Loucy (cell line): Measurements from ENCODE around the gene AIRE.

Experiments used
- H2AFZ ChIP-seq: fragments of 200-600 bp; sonication (generic); 2 replicates; pipeline ENCODE4 v1.6.0; 2016; ENCODE audit warnings: antibody characterized with exemption, mild to moderate bottlenecking, low read length, moderate library complexity
- H3F3A ChIP-seq: fragments of 200-600 bp; 2 replicates; pipeline ENCODE4 v1.6.0; 2016; ENCODE audit warnings: antibody characterized with exemption, low read depth, mild to moderate bottlenecking
- H3K27me3 ChIP-seq: fragments of 200-600 bp; sonication (generic); 2 replicates; pipeline ENCODE4 v1.6.1; 2014; ENCODE audit warnings: low read length, mild to moderate bottlenecking; ENCODE audit not compliant: insufficient read depth, poor library complexity, severe bottlenecking
- H3K36me3 ChIP-seq: fragments of 200-600 bp; sonication (generic); 2 replicates; pipeline ENCODE4 v1.6.1; 2016; ENCODE audit warnings: low read length; ENCODE audit not compliant: insufficient read depth
- H3K4me1 ChIP-seq: fragments of 200-600 bp; sonication (generic); 2 replicates; pipeline ENCODE4 v1.5.1; 2014; ENCODE audit warnings: low read length, mild to moderate bottlenecking; ENCODE audit not compliant: insufficient read depth, poor library complexity, severe bottlenecking
- H3K4me2 ChIP-seq: fragments of 200-600 bp; sonication (generic); 2 replicates; pipeline ENCODE4 v1.6.0; 2014; ENCODE audit warnings: antibody characterized with exemption, low read length, low read depth, mild to moderate bottlenecking; ENCODE audit not compliant: poor library complexity, severe bottlenecking
- H3K4me3 ChIP-seq: fragments of 200-600 bp; sonication (generic); 2 replicates; pipeline ENCODE4 v1.5.1; 2014; ENCODE audit warnings: low read length, mild to moderate bottlenecking, mixed read lengths; ENCODE audit not compliant: poor library complexity, severe bottlenecking
- H3K79me2 ChIP-seq: fragments of 200-600 bp; sonication (generic); 2 replicates; pipeline ENCODE4 v1.6.1; 2014; ENCODE audit warnings: low read length; ENCODE audit not compliant: insufficient read depth
- H3K9ac ChIP-seq: fragments of 200-600 bp; sonication (generic); 2 replicates; pipeline ENCODE4 v1.6.0; 2014; ENCODE audit warnings: mild to moderate bottlenecking, low read depth, low read length, moderate library complexity; ENCODE audit not compliant: poor library complexity, severe bottlenecking
- H3K9me2 ChIP-seq: fragments of 200-600 bp; sonication (generic); replicated peaks from 2 replicates; pipeline ENCODE4 v1.6.1; 2016; ENCODE audit warnings: low read depth, low read length, mixed read lengths
- H3K9me3 ChIP-seq: fragments of 200-600 bp; sonication (generic); 2 replicates; pipeline ENCODE4 v1.6.1; 2014; ENCODE audit warnings: mild to moderate bottlenecking, antibody characterized with exemption, low read length, low read depth; ENCODE audit not compliant: insufficient read depth
- H4K20me1 ChIP-seq: fragments of 200-600 bp; sonication (generic); 2 replicates; pipeline ENCODE4 v1.6.0; 2014; ENCODE audit warnings: antibody characterized with exemption, low read length, mild to moderate bottlenecking; ENCODE audit not compliant: insufficient read depth, poor library complexity, severe bottlenecking
- CTCF ChIP-seq: fragments of 200-600 bp; sonication (generic); conservative IDR thresholded peaks from 2 replicates; pipeline ENCODE4 v1.5.1; 2014; ENCODE audit warnings: mild to moderate bottlenecking, antibody characterized with exemption, low read length
- EZH2phosphoT487 ChIP-seq: fragments of 200-600 bp; IDR thresholded peaks from 2 replicates; pipeline ENCODE4 v1.6.1; 2018; ENCODE audit warnings: antibody characterized with exemption, mild to moderate bottlenecking, moderate library complexity, borderline replicate concordance

The AIRE gene

GRCh38 chr21:44259082-44259705 is 26.5 kb upstream of the AIRE start:
- no peak overlapping the region for H3K4me3 ChIP-seq
- H3K9ac ChIP-seq: no peak overlapping the region
- no peak overlapping the region for H2AFZ ChIP-seq
- H3K9me2 ChIP-seq: no peaks in the 10 kb centered on the region
- TF ChIP-seq EZH2phosphoT487 (no peak), CTCF (no peak)
- H3K4me2 ChIP-seq: no peak overlapping the region
- H3K36me3 ChIP-seq: no peaks in the 10 kb centered on the region
- H3K4me1 ChIP-seq: no peaks in the 10 kb centered on the region
- H3F3A ChIP-seq: no peaks in the 10 kb centered on the region
- H3K79me2 ChIP-seq: no peaks in the 10 kb centered on the region
- no peaks in the 10 kb centered on the region for H3K9me3 ChIP-seq
- H3K27me3 ChIP-seq: no peaks in the 10 kb centered on the region
- no peaks in the 10 kb centered on the region for H4K20me1 ChIP-seq

- TF ChIP-seq CTCF: no peak
- no peak for TF ChIP-seq EZH2phosphoT487
- Histone ChIP-seq H3K9me2 (no peaks in the 10 kb centered on the region), H3K9me3 (no peaks in the 10 kb centered on the region), H2AFZ (no peak overlapping the region), H3K36me3 (no peaks in the 10 kb centered on the region), H3K9ac (no peak overlapping the region), H3K27me3 (no peaks in the 10 kb centered on the region), H3K4me3 (no peak overlapping the region), H3K79me2 (no peaks in the 10 kb centered on the region), H3K4me2 (no peak overlapping the region), H3K4me1 (no peaks in the 10 kb centered on the region), H4K20me1 (no peaks in the 10 kb centered on the region), H3F3A (no peaks in the 10 kb centered on the region)
Observed at GRCh38 chr21:44260066-44260465, 25.6 kb upstream of the AIRE start.

- no peaks in the 10 kb centered on the region for H3K36me3 ChIP-seq
- H3K27me3 ChIP-seq: no peaks in the 10 kb centered on the region
- H2AFZ ChIP-seq: no peak overlapping the region
- no peaks in the 10 kb centered on the region for H3K79me2 ChIP-seq
- no peak overlapping the region for H3K4me3 ChIP-seq
- H3K4me1 ChIP-seq: no peaks in the 10 kb centered on the region
- no peak for TF ChIP-seq CTCF
- TF ChIP-seq EZH2phosphoT487: no peak
- no peaks in the 10 kb centered on the region for H3K9me2 ChIP-seq
- H3F3A ChIP-seq: no peaks in the 10 kb centered on the region
- no peaks in the 10 kb centered on the region for H3K9me3 ChIP-seq
- H3K4me2 ChIP-seq: no peak overlapping the region
- H3K9ac ChIP-seq: no peak overlapping the region
- no peaks in the 10 kb centered on the region for H4K20me1 ChIP-seq
Observed at GRCh38 chr21:44260791-44261631, 24.7 kb upstream of the AIRE start.
